HG02938 (cell line): ENCODE results near the gene SRC.

Experiments used
- ATAC-seq: cut with Tn5 transposase; IDR thresholded peaks from one replicate; pipeline ENCODE4 v1.9.1; 2021; ENCODE audit warnings: mild to moderate bottlenecking, moderate library complexity; ENCODE audit not compliant: unreplicated experiment

SRC gene

GRCh38 chr20:37445041-37445440 is 99.1 kb downstream of the SRC start:
- no peak for ATAC-seq

- no peak for ATAC-seq
These were observed 100.5 kb downstream of the SRC start for GRCh38 chr20:37446286-37447032.

- ATAC-seq: no peak
These were observed 101.7 kb downstream of the SRC start for GRCh38 chr20:37447688-37448087.

GRCh38 chr20:37449276-37449675 is 103.3 kb downstream of the SRC start:
- no peak for ATAC-seq

GRCh38 chr20:37450344-37450743 is 104.4 kb downstream of the SRC start:
- no peak for ATAC-seq

- no peak for ATAC-seq
These were observed 105.7 kb downstream of the SRC start for GRCh38 chr20:37451616-37452015.

GRCh38 chr20:37452236-37452635 is 106.3 kb downstream of the SRC start:
- ATAC-seq: no peak

GRCh38 chr20:37453288-37453687 is 107.3 kb downstream of the SRC start:
- no peak for ATAC-seq

GRCh38 chr20:37453836-37454235 is 107.9 kb downstream of the SRC start:
- no peak for ATAC-seq

GRCh38 chr20:37454636-37455385 is 108.9 kb downstream of the SRC start:
- no peak for ATAC-seq
